H9 (cell line): ENCODE results near the gene CDK12. TPM values are rescaled to one million over a fixed set of nuclear protein-coding genes. Genes with fewer than 3 reads are reported as not detected.

Experiments
- DNase-seq: peaks from one replicate; pipeline ENCODE4 v3.0.0-alpha.2; 2017
- H2AFZ ChIP-seq: one replicate; pipeline ENCODE4 v1.6.1; 2013; ENCODE audit warnings: mild to moderate bottlenecking, low read length, control low read depth, moderate library complexity
- H2AK5ac ChIP-seq: 2 replicates; pipeline ENCODE4 v1.6.1; 2013; ENCODE audit warnings: low read length, control low read depth, mixed read lengths; ENCODE audit not compliant: insufficient read length
- H2BK120ac ChIP-seq: one replicate; pipeline ENCODE4 v1.6.1; 2013; ENCODE audit warnings: low read depth, mild to moderate bottlenecking, low read length, control low read depth, inconsistent platforms; ENCODE audit not compliant: poor library complexity, severe bottlenecking
- H2BK12ac ChIP-seq: 2 replicates; pipeline ENCODE4 v1.6.1; 2013; ENCODE audit warnings: low read length, control low read depth, mixed read lengths, low read depth; ENCODE audit not compliant: insufficient read length
- H2BK15ac ChIP-seq: 2 replicates; pipeline ENCODE4 v1.6.1; 2013; ENCODE audit warnings: low read depth, low read length, control low read depth
- H2BK20ac ChIP-seq: one replicate; pipeline ENCODE4 v1.6.1; 2013; ENCODE audit warnings: low read depth, mild to moderate bottlenecking, low read length, control low read depth, inconsistent platforms; ENCODE audit not compliant: poor library complexity, severe bottlenecking
- H2BK5ac ChIP-seq: 2 replicates; pipeline ENCODE4 v1.6.1; 2013; ENCODE audit warnings: low read length, control low read depth, mixed read lengths; ENCODE audit not compliant: insufficient read length
- H3K14ac ChIP-seq: 2 replicates; pipeline ENCODE4 v1.6.1; 2013; ENCODE audit warnings: low read length, control low read depth; ENCODE audit not compliant: insufficient read depth
- H3K18ac ChIP-seq: 2 replicates; pipeline ENCODE4 v1.6.1; 2013; ENCODE audit warnings: low read depth, mild to moderate bottlenecking, mixed read lengths, low read length, control low read depth; ENCODE audit not compliant: insufficient read length
- H3K23ac ChIP-seq: 2 replicates; pipeline ENCODE4 v1.6.1; 2013; ENCODE audit warnings: low read length, control low read depth, mixed read lengths, low read depth; ENCODE audit not compliant: insufficient read length
- H3K23me2 ChIP-seq: 2 replicates; pipeline ENCODE4 v1.6.1; 2013; ENCODE audit warnings: low read depth, mild to moderate bottlenecking, mixed read lengths, low read length, control low read depth; ENCODE audit not compliant: insufficient read length, poor library complexity, severe bottlenecking
- H3K27ac ChIP-seq: 2 replicates; pipeline ENCODE4 v1.5.1; 2013; ENCODE audit warnings: low read length, control low read depth, mixed read lengths, low read depth; ENCODE audit not compliant: insufficient read length
- H3K27me3 ChIP-seq: 2 replicates; pipeline ENCODE4 v1.6.1; 2013; ENCODE audit warnings: low read length, control low read depth, inconsistent platforms; ENCODE audit not compliant: insufficient read depth
- H3K4ac ChIP-seq: 2 replicates; pipeline ENCODE4 v1.6.1; 2013; ENCODE audit warnings: low read depth, mild to moderate bottlenecking, control low read depth, inconsistent platforms, low read length, moderate library complexity
- H3K4me1 ChIP-seq: 2 replicates; pipeline ENCODE4 v1.6.1; 2013; ENCODE audit warnings: low read length, control low read depth, inconsistent platforms; ENCODE audit not compliant: insufficient read depth
- H3K4me2 ChIP-seq: 2 replicates; pipeline ENCODE4 v1.6.1; 2013; ENCODE audit warnings: low read length, control low read depth, mixed read lengths; ENCODE audit not compliant: insufficient read length, insufficient read depth
- H3K56ac ChIP-seq: 2 replicates; pipeline ENCODE4 v1.6.1; 2013; ENCODE audit warnings: low read depth, mild to moderate bottlenecking, mixed read lengths, low read length, control low read depth; ENCODE audit not compliant: insufficient read length
- H3K79me1 ChIP-seq: 2 replicates; pipeline ENCODE4 v1.6.1; 2013; ENCODE audit warnings: low read depth, mild to moderate bottlenecking, moderate library complexity, low read length, control low read depth, inconsistent platforms; ENCODE audit not compliant: insufficient read depth, poor library complexity, severe bottlenecking
- H3K79me2 ChIP-seq: 2 replicates; pipeline ENCODE4 v1.6.1; 2013; ENCODE audit warnings: low read length, control low read depth, inconsistent platforms; ENCODE audit not compliant: insufficient read depth
- H3K9ac ChIP-seq: 2 replicates; pipeline ENCODE4 v1.6.1; 2013; ENCODE audit warnings: low read length, control low read depth, mixed read lengths; ENCODE audit not compliant: insufficient read length; ENCODE audit errors: extremely low read depth
- H3K9me3 ChIP-seq: one replicate; pipeline ENCODE4 v1.6.1; 2013; ENCODE audit warnings: low read depth, low read length, inconsistent platforms; ENCODE audit not compliant: control insufficient read depth
- H3T11ph ChIP-seq: one replicate; pipeline ENCODE4 v1.6.1; 2013; ENCODE audit warnings: mild to moderate bottlenecking, low read length, control low read depth, inconsistent platforms
- H4K20me1 ChIP-seq: one replicate; pipeline ENCODE4 v1.6.1; 2013; ENCODE audit not compliant: control insufficient read depth, insufficient read length, insufficient read depth
- H4K5ac ChIP-seq: 2 replicates; pipeline ENCODE4 v1.6.1; 2013; ENCODE audit warnings: low read depth, mild to moderate bottlenecking, mixed read lengths, low read length, control low read depth; ENCODE audit not compliant: insufficient read length
- H4K8ac ChIP-seq: replicated peaks from 2 replicates; pipeline ENCODE4 v1.6.1; 2013; ENCODE audit warnings: low read length, control low read depth, mixed read lengths, low read depth; ENCODE audit not compliant: insufficient read length
- H4K91ac ChIP-seq: 2 replicates; pipeline ENCODE4 v1.6.1; 2013; ENCODE audit warnings: low read depth, mild to moderate bottlenecking, moderate library complexity, mixed read lengths, low read length, control low read depth; ENCODE audit not compliant: insufficient read length
- H3K27ac Mint-ChIP-seq, 3 experiments: 2 replicates in 2 of 3; 3 replicates in 1 of 3; pipeline ENCODE4 v1.8.0; 2020 to 2021; ENCODE audit warnings: mixed read lengths in 3 of 3, mild to moderate bottlenecking in 1 of 3, moderate library complexity in 1 of 3
- H3K27me3 Mint-ChIP-seq: 2 replicates; pipeline ENCODE4 v1.8.0; 2021; ENCODE audit warnings: low read depth, mild to moderate bottlenecking, moderate library complexity, mixed read lengths
- H3K36me3 Mint-ChIP-seq, 3 experiments: 2 replicates in 2 of 3; 3 replicates in 1 of 3; pipeline ENCODE4 v1.8.0; 2020 to 2021; ENCODE audit warnings: low read depth in 3 of 3, mixed read lengths in 3 of 3; ENCODE audit not compliant: insufficient read depth in 1 of 3
- H3K4me1 Mint-ChIP-seq, 2 experiments: 2 replicates each; pipeline ENCODE4 v1.8.0; 2020; ENCODE audit warnings: mixed read lengths in 2 of 2
- H3K4me3 Mint-ChIP-seq, 2 experiments: 2 replicates in 1 of 2; 3 replicates in 1 of 2; pipeline ENCODE4 v1.8.0; 2020 to 2021; ENCODE audit warnings: mild to moderate bottlenecking in 2 of 2, mixed read lengths in 2 of 2, moderate library complexity in 1 of 2
- H3K9me3 Mint-ChIP-seq, 2 experiments: 2 replicates in 1 of 2; 3 replicates in 1 of 2; pipeline ENCODE4 v1.8.0; 2020; ENCODE audit warnings: mild to moderate bottlenecking in 2 of 2, mixed read lengths in 2 of 2, moderate library complexity in 1 of 2
- CTCF ChIP-seq: fragments of 200-600 bp; sonication (generic); conservative IDR thresholded peaks from 3 replicates; pipeline ENCODE4 v1.8.0; 2021; ENCODE audit warnings: antibody characterized with exemption, mild to moderate bottlenecking
- WGBS: extraction: QIAGEN DNeasy Blood & Tissue Kit; methylation state at CpG from one replicate; pipeline ENCODE4 v1.1.7; 2013; ENCODE audit warnings: missing lambda C conversion rate, low lambda C conversion rate, mixed read lengths; ENCODE audit not compliant: insufficient read length; ENCODE audit errors: extremely low coverage; 5-methylcytosine and 5-hydroxymethylcytosine counted together
- total RNA-seq: library from RNA; stranded (reverse); gene quantifications from 2 replicates; pipeline ENCODE4 v1.2.1, GENCODE V29; 2021

CDK12 gene
- total RNA-seq, 1 experiment from 2014 or later: 87.6 TPM

GRCh38 chr17:39525801-39526506, 64.7 kb downstream of the CDK12 start:
- H3K23me2 ChIP-seq: no peaks in the 10 kb centered on the region
- no peak overlapping the region for H2BK12ac ChIP-seq
- Mint-ChIP-seq H3K36me3 (peaks cover 23 to 84% (median 82%) of the 10 kb centered on the region in 3 experiments; a peak in 6 of 7 replicates), H3K27me3 (no peaks in the 10 kb centered on the region), H3K27ac (peak overlapping the region in 1 of 3 experiments; percentile 51; a peak in 1 of 7 replicates), H3K9me3 (no peaks in the 10 kb centered on the region), H3K4me3 (no peak overlapping the region), H3K4me1 (no peaks in the 10 kb centered on the region)
- H3K4me1 ChIP-seq: no peaks in the 10 kb centered on the region
- no peaks in the 10 kb centered on the region for H4K20me1 ChIP-seq
- no peak overlapping the region for H2BK5ac ChIP-seq
- H3K4ac ChIP-seq: no peak overlapping the region
- no peak overlapping the region for H3K27ac ChIP-seq
- H3K9ac ChIP-seq: no peak overlapping the region
- H2AK5ac ChIP-seq: no peak overlapping the region
- WGBS: no CpG with 5 or more reads among the region's 6 CpGs
- H4K91ac ChIP-seq: no peak overlapping the region
- H3K14ac ChIP-seq: no peak overlapping the region
- H3K56ac ChIP-seq: no peak overlapping the region
- DNase-seq: no peak
- no peak overlapping the region for H2BK120ac ChIP-seq
- no peak for TF ChIP-seq CTCF
- H4K5ac ChIP-seq: no peak overlapping the region
- no peak overlapping the region for H3K23ac ChIP-seq
- H2AFZ ChIP-seq: no peak overlapping the region
- no peak overlapping the region for H3T11ph ChIP-seq
- H3K27me3 ChIP-seq: no peaks in the 10 kb centered on the region
- no peaks in the 10 kb centered on the region for H3K79me2 ChIP-seq
- no peak overlapping the region for H2BK15ac ChIP-seq
- H3K9me3 ChIP-seq: no peaks in the 10 kb centered on the region
- H3K79me1 ChIP-seq: no peaks in the 10 kb centered on the region
- H4K8ac ChIP-seq: no peak overlapping the region
- H3K18ac ChIP-seq: no peak overlapping the region
- no peak overlapping the region for H2BK20ac ChIP-seq
- H3K4me2 ChIP-seq: no peak overlapping the region
